ENCODE data around the gene FAM20C. TPM values are rescaled to one million over a fixed set of nuclear protein-coding genes. Genes with fewer than 3 reads are reported as not detected.

The FAM20C gene
- total and polyA plus RNA-seq, 2 donors (not counting 3 experiments of a cell fraction or from before 2014, with no cell fraction given) = 14.2 to 34.5 TPM

GRCh38 chr7:259751-260405, 67.5 kb downstream of the FAM20C start:
- TSS peak; percentile 50 for BruUV-seq (replicated peaks)
- CTCF ChIA-PET = no interaction called here
- H3K9me3 ChIP-seq (replicated peaks; ENCODE audit: control insufficient read depth, insufficient read depth, low read length) = no peaks in the 10 kb centered on the region

More at GRCh38 chr7:259751-260405, 67.5 kb downstream of the FAM20C start:
- intact Hi-C loops (cut with micrococcal nuclease) = no loop called here
- Histone ChIP-seq H3K27me3 (ENCODE audit: control insufficient read depth in 2 of 2, insufficient read depth in 2 of 2, low read length in 2 of 2) (no peaks in the 10 kb centered on the region), H3K4me2 (ENCODE audit: insufficient read depth, low read length) (no peak overlapping the region), H2AFZ (ENCODE audit: low read depth, low read length) (no peak overlapping the region), H3K9me1 (replicated peaks; ENCODE audit: control insufficient read depth, extremely low read depth, insufficient read depth, low read length) (no peaks in the 10 kb centered on the region), H3K9ac (replicated peaks; ENCODE audit: extremely low read depth, insufficient read depth, low read length) (no peak overlapping the region), H4K20me1 (replicated peaks; ENCODE audit: control insufficient read depth, extremely low read depth, insufficient read depth, low read length) (no peaks in the 10 kb centered on the region), H3K27ac (ENCODE audit: insufficient read depth, low read depth, low read length) (no peak overlapping the region), H3K4me1 (ENCODE audit: control insufficient read depth, extremely low read depth, insufficient read depth, low read length) (no peaks in the 10 kb centered on the region), H3K36me3 (ENCODE audit: control insufficient read depth in 2 of 2, extremely low read depth in 1 of 2, insufficient read depth in 2 of 2, low read length in 2 of 2) (peaks cover 0 to 8% of the 10 kb centered on the region in 2 experiments), H3K4me3 (replicated peaks in 1 of 3; ENCODE audit: insufficient read depth in 1 of 3, low read depth in 1 of 3, low read length in 3 of 3) (no peak overlapping the region), H3K79me2 (ENCODE audit: control insufficient read depth, insufficient read depth, low read length) (no peaks in the 10 kb centered on the region)
- dilution Hi-C loops (cut with MboI; ENCODE audit: extremely low pct_ligation_motif_present, low sequenced_read_pairs) = no loop called here
- no peak for DNase-seq (ENCODE audit: low read depth, low spot score)
- FAIRE-seq = no peak
- TF ChIP-seq GATA2 (IDR thresholded peaks at IDR 0.05; ENCODE audit: insufficient read depth, insufficient read length, low read depth, low read length) (no peak), POLR2A (IDR thresholded peaks at IDR 0.05; ENCODE audit: low read depth, low read length) (no peak), MYC (IDR thresholded peaks at IDR 0.05; ENCODE audit: low read depth, low read length) (no peak), CTCF (IDR thresholded peaks at IDR 0.05; ENCODE audit: extremely low read depth in 1 of 2, insufficient read depth in 1 of 2, low read depth in 1 of 2, low read length in 2 of 2) (no peak), JUN (IDR thresholded peaks at IDR 0.05; ENCODE audit: borderline replicate concordance, insufficient read depth, insufficient read length, low read depth) (no peak), MAX (IDR thresholded peaks at IDR 0.05; ENCODE audit: insufficient read depth, insufficient read length) (no peak), EZH2 (IDR thresholded peaks at IDR 0.05; ENCODE audit: borderline replicate concordance, low read depth, low read length, severe bottlenecking) (no peak), POLR2AphosphoS5 (IDR thresholded peaks at IDR 0.05; ENCODE audit: insufficient read depth, low read depth, low read length) (no peak), FOS (IDR thresholded peaks at IDR 0.05; ENCODE audit: borderline replicate concordance, insufficient read depth, low read length) (no peak)
- POLR2A ChIA-PET = no interaction called here
